Activated CD4-positive, alpha-beta T cell treated with anti-CD3 and anti-CD28 coated beads for 36 hours (primary cell): Measurements from ENCODE around the gene TNNC2. TPM values are rescaled to one million over a fixed set of nuclear protein-coding genes. Genes with fewer than 3 reads are reported as not detected.

Experiments
- ATAC-seq: fragments of 200-7000 bp; cut with Tn5 transposase; one replicate; pipeline ENCODE4 v1.10.0; 2021; ENCODE audit warnings: mild to moderate bottlenecking, moderate library complexity
- CTCF ChIA-PET: fragments of 350-600 bp; sonication (Branson Sonifier 250); formaldehyde crosslinking; loops from one replicate; lab custom pipeline; 2021; ENCODE audit warnings: antibody characterized with exemption; lab: Charles Lee
- POLR2A ChIA-PET: fragments of 350-600 bp; sonication (Branson Sonifier 250); formaldehyde crosslinking; loops from one replicate; lab custom pipeline; 2021; ENCODE audit warnings: antibody characterized with exemption, inconsistent platforms; lab: Charles Lee
- DNase-seq: peaks from one replicate; pipeline ENCODE4 v3.0.0-alpha.2; 2020
- H3K27ac Mint-ChIP-seq: one replicate; pipeline ENCODE4 v1.8.0; 2021; ENCODE audit warnings: mixed read lengths
- H3K27me3 Mint-ChIP-seq: one replicate; pipeline ENCODE4 v1.8.0; 2021; ENCODE audit warnings: mixed read lengths
- H3K36me3 Mint-ChIP-seq: one replicate; pipeline ENCODE4 v1.8.0; 2021; ENCODE audit warnings: low read depth, mixed read lengths
- H3K4me1 Mint-ChIP-seq: one replicate; pipeline ENCODE4 v1.8.0; 2021; ENCODE audit warnings: mixed read lengths
- H3K4me3 Mint-ChIP-seq: one replicate; pipeline ENCODE4 v1.8.0; 2021; ENCODE audit warnings: mild to moderate bottlenecking, moderate library complexity, mixed read lengths
- H3K9me3 Mint-ChIP-seq: one replicate; pipeline ENCODE4 v1.8.0; 2021; ENCODE audit warnings: low read depth, mixed read lengths
- intact Hi-C, 2 experiments: fragments of 100-400 bp; cut with DNase I in 1 of 2; cut with micrococcal nuclease in 1 of 2; formaldehyde crosslinking; loops; one replicate each; pipeline versions ENCODE4 v1.14.2 to v1.15.1; 2022 to 2024; cut with DNase I, micrococcal nuclease
- total RNA-seq, 2 experiments: library from RNA; stranded (reverse); gene quantifications; one replicate each; pipeline ENCODE4 v1.2.3, GENCODE V29; 2021

Gene TNNC2
- total RNA-seq, 2 experiments from 2014 or later = not detected

- ATAC-seq = no peak
- Mint-ChIP-seq H3K27me3 (no peaks in the 10 kb centered on the region), H3K36me3 (no peaks in the 10 kb centered on the region), H3K4me1 (peaks cover 24% of the 10 kb centered on the region), H3K9me3 (no peaks in the 10 kb centered on the region), H3K4me3 (no peak overlapping the region), H3K27ac (no peak overlapping the region)
- intact Hi-C loops = no loop called here
- CTCF ChIA-PET = interaction anchor here (0.5 kb wide), 1 partner anchor 9 kb away, joined by 4 read pairs; no protein-coding TSS in a partner anchor
- POLR2A ChIA-PET = interaction anchor here (0.7 kb wide), 1 partner anchor 63 kb away, joined by 6 read pairs; no protein-coding TSS in a partner anchor
- no peak for DNase-seq
These were observed 33.6 kb upstream of the TNNC2 start for GRCh38 chr20:45860560-45861220.

DNA sequence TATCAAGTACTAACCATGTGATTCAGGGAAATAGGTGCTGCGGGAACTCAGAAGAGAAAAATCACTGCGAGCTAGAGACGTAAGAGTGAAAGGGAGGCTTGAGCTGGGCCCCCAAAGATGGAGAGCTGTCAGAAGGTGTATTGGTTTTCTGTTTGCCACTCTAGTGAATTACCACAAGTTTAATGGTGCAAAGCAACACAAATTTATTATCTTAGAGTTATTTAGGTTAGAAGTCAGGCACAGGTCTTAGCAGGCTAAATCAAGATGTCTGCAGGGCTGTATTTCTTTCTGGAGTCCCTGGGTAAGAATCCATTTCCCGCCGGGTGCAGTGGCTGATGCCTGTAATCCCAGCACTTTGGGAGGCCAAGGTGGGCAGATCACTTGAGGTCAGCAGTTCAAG is 32.8 kb upstream of the TNNC2 start:
- ChIA-PET POLR2A (no interaction called here), CTCF (interaction anchor here (1.9 kb wide), 1 partner anchor 30 kb away, joined by 6 read pairs; no protein-coding TSS in a partner anchor)
- H3K4me1 Mint-ChIP-seq = peaks cover 28% of the 10 kb centered on the region

GRCh38 chr20:45857882-45858216 is 30.7 kb upstream of the TNNC2 start:
- intact Hi-C loops = loop anchor here (1.0 to 2.0 kb wide), 9 partner anchors 23 to 231 kb away; partner anchors contain the start of genes CTSA (in 2 of the 2), NEURL2 (in 2 of the 2), ZNF335 (in 2 of the 2) and ZSWIM1 (in 2 of the 2)
- ChIA-PET CTCF (interaction anchor here (0.9 to 1.9 kb wide), 2 partner anchors 32 to 88 kb away, joined by 3 to 6 read pairs; no protein-coding TSS in a partner anchor), POLR2A (interaction anchor here (0.9 to 1.2 kb wide), 5 partner anchors 23 to 114 kb away, joined by 3 to 4 read pairs (median 3); partner anchors contain the start of genes ZNF335 and ZSWIM1)
- no peaks in the 10 kb centered on the region for H3K9me3 Mint-ChIP-seq
- peaks cover 38% of the 10 kb centered on the region for H3K4me1 Mint-ChIP-seq
- no peaks in the 10 kb centered on the region for H3K27me3 Mint-ChIP-seq
- H3K36me3 Mint-ChIP-seq = peaks cover 5% of the 10 kb centered on the region
- peak; percentile 50 for ATAC-seq
- peak; percentile 73 for DNase-seq
- peak overlapping the region; percentile 93 for H3K4me3 Mint-ChIP-seq
- peak overlapping the region; percentile 99 for H3K27ac Mint-ChIP-seq

More for the DNA sequence above, 32.8 kb upstream of the TNNC2 start:
- H3K27ac Mint-ChIP-seq = no peak overlapping the region
- ATAC-seq (no peak), DNase-seq (no peak)
- H3K36me3 Mint-ChIP-seq = no peaks in the 10 kb centered on the region
- no peaks in the 10 kb centered on the region for H3K27me3 Mint-ChIP-seq
- H3K4me3 Mint-ChIP-seq = no peak overlapping the region
- intact Hi-C loops = no loop called here
- no peaks in the 10 kb centered on the region for H3K9me3 Mint-ChIP-seq

GRCh38 chr20:45857114-45857881 is 30.2 kb upstream of the TNNC2 start, which contains the start of the genes ACOT8 and ZSWIM3:
Gene ACOT8 (minus strand): TSS chr20:45857392. CDS start chr20:45857315, 77 bp downstream.
Gene ZSWIM3 (plus strand): TSS chr20:45857614. CDS start chr20:45857826, 212 bp downstream.
- H3K27me3 Mint-ChIP-seq = no peaks in the 10 kb centered on the region

GRCh38 chr20:45853484-45853883 is 26.4 kb upstream of the TNNC2 start:
- DNase-seq (no peak), ATAC-seq (no peak)
- Mint-ChIP-seq H3K36me3 (peaks cover 15% of the 10 kb centered on the region), H3K27ac (no peak overlapping the region), H3K4me1 (peaks cover 29% of the 10 kb centered on the region), H3K4me3 (no peak overlapping the region), H3K9me3 (no peaks in the 10 kb centered on the region), H3K27me3 (no peaks in the 10 kb centered on the region)
- POLR2A ChIA-PET = no interaction called here
- CTCF ChIA-PET = interaction anchor here (0.8 to 1.3 kb wide), 2 partner anchors 29 to 134 kb away, joined by 3 read pairs; no protein-coding TSS in a partner anchor
- intact Hi-C loops = no loop called here

More at GRCh38 chr20:45857114-45857881, 30.2 kb upstream of the TNNC2 start, which contains the start of the genes ACOT8 and ZSWIM3:
- Mint-ChIP-seq H3K27ac (peak within 1 kb of the TSS; percentile 99), H3K9me3 (no peaks in the 10 kb centered on the region), H3K36me3 (peaks cover 7% of the 10 kb centered on the region), H3K4me3 (peak within 1 kb of the TSS; percentile 93), H3K4me1 (peaks cover 38% of the 10 kb centered on the region)
- ATAC-seq = peak; percentile 97
- DNase-seq = peak; percentile 95
- CTCF ChIA-PET = interaction anchor here (0.7 to 1.7 kb wide), 4 partner anchors 25 to 113 kb away, joined by 3 to 6 read pairs (median 4); no protein-coding TSS in a partner anchor
- intact Hi-C loops = loop anchor here (1.0 to 2.0 kb wide), 9 partner anchors 24 to 232 kb away; partner anchors contain the start of genes CTSA (in 2 of the 2), NEURL2 (in 2 of the 2), ZNF335 (in 2 of the 2) and ZSWIM1 (in 2 of the 2)
- POLR2A ChIA-PET = interaction anchor here (0.9 to 1.4 kb wide), 7 partner anchors 23 to 114 kb away, joined by 3 to 4 read pairs (median 3); partner anchors contain the start of genes PCIF1, ZNF335 and ZSWIM1

GRCh38 chr20:45852326-45852725 is 25.2 kb upstream of the TNNC2 start:
- peaks cover 20% of the 10 kb centered on the region for H3K36me3 Mint-ChIP-seq
- DNase-seq = no peak
- H3K9me3 Mint-ChIP-seq = no peaks in the 10 kb centered on the region
- H3K27ac Mint-ChIP-seq = no peak overlapping the region
- ChIA-PET CTCF (interaction anchor here (0.6 to 1.3 kb wide), 5 partner anchors 20 to 118 kb away, joined by 3 to 4 read pairs (median 3); no protein-coding TSS in a partner anchor), POLR2A (no interaction called here)
- H3K27me3 Mint-ChIP-seq = no peaks in the 10 kb centered on the region
- ATAC-seq = no peak
- intact Hi-C loops = no loop called here
- no peak overlapping the region for H3K4me3 Mint-ChIP-seq
- peaks cover 22% of the 10 kb centered on the region for H3K4me1 Mint-ChIP-seq

DNA sequence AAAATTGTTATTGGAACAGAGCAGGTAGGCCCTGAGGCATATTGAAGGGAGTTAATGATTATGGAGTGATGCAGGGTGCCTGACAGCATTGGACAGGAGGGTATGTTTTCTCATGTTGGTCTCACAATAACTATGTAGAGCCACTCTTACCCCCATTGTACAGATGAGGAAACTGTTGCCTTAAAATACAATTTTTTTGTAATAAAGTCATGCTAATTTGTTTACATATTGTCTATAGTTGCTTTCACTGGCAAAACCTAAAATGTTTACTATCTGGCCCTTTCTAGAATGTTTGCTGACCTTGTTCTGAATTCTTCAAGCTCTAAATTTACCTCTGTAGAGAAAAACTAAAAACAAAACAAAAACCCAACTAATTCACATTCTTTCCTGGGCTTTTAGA is 24.4 kb upstream of the TNNC2 start:
- DNase-seq (no peak), ATAC-seq (no peak)
- CTCF ChIA-PET = interaction anchor here (1.3 kb wide), 1 partner anchor 37 kb away, joined by 3 read pairs; no protein-coding TSS in a partner anchor
- peaks cover 21% of the 10 kb centered on the region for H3K4me1 Mint-ChIP-seq
- POLR2A ChIA-PET = no interaction called here
- H3K27ac Mint-ChIP-seq = no peak overlapping the region
- intact Hi-C loops = no loop called here
- H3K4me3 Mint-ChIP-seq = no peak overlapping the region
- H3K36me3 Mint-ChIP-seq = peaks cover 20% of the 10 kb centered on the region
- H3K9me3 Mint-ChIP-seq = no peaks in the 10 kb centered on the region
- H3K27me3 Mint-ChIP-seq = no peaks in the 10 kb centered on the region

GRCh38 chr20:45850926-45851325 is 23.8 kb upstream of the TNNC2 start:
- POLR2A ChIA-PET = interaction anchor here (0.6 kb wide), 1 partner anchor 34 kb away, joined by 3 read pairs; no protein-coding TSS in a partner anchor
- Mint-ChIP-seq H3K9me3 (no peaks in the 10 kb centered on the region), H3K27me3 (no peaks in the 10 kb centered on the region), H3K36me3 (peaks cover 20% of the 10 kb centered on the region), H3K4me3 (no peak overlapping the region), H3K27ac (no peak overlapping the region), H3K4me1 (peaks cover 16% of the 10 kb centered on the region)
- intact Hi-C loops = no loop called here
- ATAC-seq (no peak), DNase-seq (no peak)
- CTCF ChIA-PET = interaction anchor here (1.3 kb wide), 1 partner anchor 38 kb away, joined by 3 read pairs; no protein-coding TSS in a partner anchor

- ATAC-seq (no peak), DNase-seq (no peak)
- H3K4me3 Mint-ChIP-seq = no peak overlapping the region
- H3K9me3 Mint-ChIP-seq = no peaks in the 10 kb centered on the region
- no peaks in the 10 kb centered on the region for H3K27me3 Mint-ChIP-seq
- CTCF ChIA-PET = interaction anchor here (0.7 to 0.8 kb wide), 3 partner anchors 12 to 394 kb away, joined by 3 read pairs; no protein-coding TSS in a partner anchor
- peaks cover 12% of the 10 kb centered on the region for H3K4me1 Mint-ChIP-seq
- intact Hi-C loops = no loop called here
- H3K27ac Mint-ChIP-seq = no peak overlapping the region
- peaks cover 23% of the 10 kb centered on the region for H3K36me3 Mint-ChIP-seq
- POLR2A ChIA-PET = no interaction called here
These were observed 23.1 kb upstream of the TNNC2 start for GRCh38 chr20:45850238-45850637.

- POLR2A ChIA-PET = no interaction called here
- Mint-ChIP-seq H3K36me3 (peaks cover 18% of the 10 kb centered on the region), H3K4me1 (peaks cover 6% of the 10 kb centered on the region), H3K27me3 (no peaks in the 10 kb centered on the region), H3K4me3 (no peak overlapping the region), H3K27ac (no peak overlapping the region), H3K9me3 (no peaks in the 10 kb centered on the region)
- DNase-seq = no peak
- CTCF ChIA-PET = interaction anchor here (0.8 kb wide), 1 partner anchor 393 kb away, joined by 3 read pairs; no protein-coding TSS in a partner anchor
- intact Hi-C loops = no loop called here
- no peak for ATAC-seq
These were observed 22.0 kb upstream of the TNNC2 start for GRCh38 chr20:45848969-45849582.
